Activated CD8-positive, alpha-beta memory T cell treated with anti-CD3 and anti-CD28 coated beads, Interleukin-2, amount 50 U/mL, for 4 hours (primary cell): ENCODE measurements around the gene COMTD1.

Source experiments
- DNase-seq: peaks from one replicate; pipeline ENCODE4 v3.0.0-alpha.2; 2020

COMTD1 gene

DNA sequence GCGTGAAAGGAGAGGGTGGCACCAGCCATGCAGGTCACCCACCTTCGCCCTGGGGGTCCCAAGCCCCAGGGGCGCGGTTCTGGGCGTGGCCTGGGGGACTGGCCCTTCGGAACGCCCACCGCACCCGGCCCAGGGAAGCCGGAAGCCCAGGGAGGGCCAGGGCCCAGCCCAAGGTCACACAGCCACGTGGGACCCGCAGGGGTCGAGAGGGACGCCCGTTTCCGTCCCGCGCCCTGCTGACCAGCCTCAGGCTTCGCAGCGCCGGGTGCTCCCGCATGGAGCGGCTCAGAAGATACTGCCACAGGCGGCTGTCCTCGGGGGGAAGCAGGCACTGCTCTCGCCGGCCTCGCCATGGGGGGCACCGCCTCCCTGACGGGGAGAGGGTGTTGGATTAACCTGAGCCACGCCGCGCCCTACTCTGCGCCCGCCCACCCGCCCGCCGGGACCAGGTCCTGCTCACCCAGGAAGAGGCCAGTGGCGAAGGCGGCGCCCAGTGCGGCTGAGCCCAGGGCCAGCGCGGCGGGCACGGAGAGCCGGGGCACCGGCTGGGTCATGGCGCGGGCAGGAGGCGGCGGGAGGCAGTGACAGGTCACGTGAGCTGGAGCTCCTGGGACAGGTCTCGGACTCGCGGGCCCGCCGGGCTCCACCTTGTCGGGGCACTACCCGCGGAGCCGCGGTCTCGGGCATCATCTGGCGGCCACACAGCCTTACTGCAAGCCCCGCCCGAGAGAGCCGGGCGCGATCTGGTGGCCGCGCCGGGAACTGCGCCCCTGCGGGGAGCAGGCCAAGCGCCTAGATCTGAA lies at the start of gene COMTD1:
Gene COMTD1, minus strand, starts transcription at position 583 of the 803 bp plus-strand sequence. Its CDS starts 29 bp downstream, at position 554.
- DNase-seq = peak; percentile 93

DNA sequence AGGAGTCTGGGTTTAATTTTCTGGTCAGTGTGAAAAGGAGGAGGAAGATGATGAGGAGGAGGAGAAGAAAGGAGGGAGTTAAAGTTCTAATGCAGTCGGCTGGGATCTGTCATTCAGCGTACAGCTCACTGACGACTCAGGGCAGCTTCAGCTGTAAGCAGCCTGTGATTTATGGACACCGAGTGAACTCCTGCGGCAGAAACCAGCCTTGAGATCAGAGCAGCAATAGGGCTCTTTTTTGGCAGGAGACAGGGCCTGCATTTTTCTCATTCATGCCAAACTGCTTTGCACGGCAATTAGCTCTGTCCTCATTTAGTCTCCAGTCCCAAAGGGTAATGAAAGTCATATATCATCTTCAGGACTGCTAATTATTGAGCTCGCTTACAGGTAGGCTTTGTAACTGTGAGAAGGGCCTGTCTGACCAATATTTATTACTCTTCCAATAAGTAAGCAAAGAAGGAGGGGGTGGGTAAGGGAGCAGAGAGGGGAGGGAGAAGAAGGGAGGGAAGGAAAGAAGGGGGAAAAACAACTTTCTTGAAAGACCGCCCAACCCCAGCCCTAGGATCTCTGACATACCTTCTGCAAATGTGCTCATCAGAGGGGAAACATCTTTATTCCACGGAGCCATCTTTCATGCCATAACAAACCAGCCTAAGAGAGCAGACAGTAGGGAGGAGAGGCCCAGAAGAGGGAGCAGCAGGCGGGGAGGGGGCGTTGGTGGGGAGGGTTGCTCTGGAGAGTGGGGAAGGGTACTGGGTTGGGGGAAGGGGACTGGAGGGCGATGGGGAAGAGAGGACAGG lies 48.1 kb upstream of the COMTD1 start:
- no peak for DNase-seq

DNA sequence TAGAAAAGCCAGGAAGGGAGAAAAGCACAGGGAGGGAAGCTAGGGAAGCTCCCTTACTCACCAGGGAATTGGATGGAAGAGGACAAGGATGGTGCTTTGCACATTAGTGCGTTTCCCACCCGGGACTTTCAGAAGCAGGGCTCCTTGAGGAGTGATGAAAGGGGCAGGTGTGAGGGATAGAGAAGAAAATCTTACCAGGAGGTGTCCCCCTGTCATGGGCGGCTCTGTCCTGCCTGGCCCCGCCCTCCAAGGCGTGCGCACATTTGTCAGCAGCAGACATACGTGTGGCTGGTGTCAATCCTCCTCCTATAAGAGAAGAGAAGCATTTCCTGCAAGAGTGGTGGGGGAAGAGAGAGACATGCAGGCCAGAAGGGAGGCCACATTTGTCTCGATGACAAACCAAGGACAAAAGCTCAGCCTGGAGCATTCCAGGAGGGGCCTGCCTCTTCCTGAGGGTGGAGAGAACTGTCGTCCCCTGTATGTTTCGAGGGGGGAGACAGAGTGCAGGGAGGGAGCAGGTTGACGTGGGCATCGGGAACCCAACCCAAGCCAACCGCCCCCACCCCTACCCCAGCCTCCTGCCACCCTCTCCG lies 47.4 kb upstream of the COMTD1 start:
- no peak for DNase-seq

DNA sequence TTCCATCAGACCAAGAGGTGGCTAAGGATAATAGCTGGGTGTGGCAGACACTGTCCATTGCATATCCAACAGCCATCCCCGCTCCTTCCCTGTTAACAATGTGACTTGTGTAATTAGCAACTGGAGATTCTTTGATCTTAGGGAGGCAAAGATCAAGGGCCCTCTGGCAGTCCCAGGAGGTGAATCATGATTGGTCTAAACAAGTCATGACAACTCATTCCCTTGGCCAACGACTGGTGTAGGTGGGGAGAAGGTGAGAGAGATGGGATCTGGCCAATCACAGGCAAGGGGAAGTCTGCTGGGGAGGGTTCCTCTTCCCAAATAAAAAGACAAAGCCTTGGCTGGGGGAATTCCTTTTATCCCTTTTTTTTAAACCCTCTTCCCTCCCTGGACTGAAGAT lies 46.2 kb upstream of the COMTD1 start:
- no peak for DNase-seq

DNA sequence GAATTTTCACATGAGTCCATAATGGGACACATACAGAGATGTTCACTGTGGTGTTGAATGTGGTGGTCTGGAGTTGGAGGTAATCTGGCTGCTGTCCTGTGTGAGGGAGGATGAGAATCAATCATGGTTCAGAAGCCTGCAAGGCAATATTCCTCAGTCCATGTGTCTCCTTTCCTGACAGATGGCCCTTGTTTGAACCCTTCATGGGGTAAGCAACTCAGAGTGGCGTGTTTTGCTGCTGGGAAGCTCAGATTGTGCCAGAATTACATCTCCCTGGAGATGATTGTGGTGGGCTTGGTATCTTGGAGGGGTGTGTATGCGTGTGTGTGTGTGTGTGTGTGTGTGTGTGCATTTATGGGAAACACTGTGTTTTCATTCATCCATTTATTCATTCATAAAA lies 44.5 kb upstream of the COMTD1 start:
- DNase-seq = no peak

DNA sequence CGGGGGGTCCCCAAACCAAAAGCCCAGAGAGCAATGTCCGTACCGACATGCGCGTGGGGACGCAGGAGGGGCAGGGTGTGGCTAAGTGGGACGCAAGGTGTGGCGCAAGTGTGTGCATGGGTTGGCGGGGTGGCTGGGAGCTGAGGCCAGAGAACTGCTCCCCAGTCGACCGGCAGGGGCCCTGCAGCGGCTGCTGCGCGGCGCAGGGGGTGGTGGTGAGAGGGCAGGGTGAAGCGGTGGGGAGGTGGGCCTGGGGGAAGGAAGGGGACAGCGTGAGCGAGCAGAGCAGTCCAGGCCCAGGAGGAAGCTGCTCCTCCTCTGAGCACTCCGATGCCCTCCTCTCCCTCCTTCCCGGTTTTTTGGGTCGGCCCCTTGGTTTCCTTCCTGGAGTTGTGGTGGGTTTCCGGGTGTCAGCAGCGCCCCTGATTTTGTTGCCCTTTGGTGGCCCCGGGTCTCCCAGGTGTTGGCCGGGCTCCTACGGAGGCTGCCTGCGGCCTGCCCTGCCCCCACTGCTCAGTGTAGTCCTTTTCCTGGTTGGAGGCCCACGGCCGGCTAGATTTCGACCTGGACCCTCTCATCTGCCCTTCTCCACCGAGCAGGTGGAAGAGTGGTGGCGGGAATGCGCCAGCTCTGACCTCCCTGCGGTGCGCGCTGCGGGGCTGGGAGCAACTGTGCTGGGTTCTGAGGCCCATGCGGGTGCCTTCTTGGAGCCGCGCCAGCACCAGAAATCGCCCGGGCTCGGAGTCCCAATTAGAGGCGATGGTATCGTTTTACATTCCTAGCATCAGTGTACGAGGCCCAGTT lies 40.5 kb upstream of the COMTD1 start:
- DNase-seq = no peak

DNA sequence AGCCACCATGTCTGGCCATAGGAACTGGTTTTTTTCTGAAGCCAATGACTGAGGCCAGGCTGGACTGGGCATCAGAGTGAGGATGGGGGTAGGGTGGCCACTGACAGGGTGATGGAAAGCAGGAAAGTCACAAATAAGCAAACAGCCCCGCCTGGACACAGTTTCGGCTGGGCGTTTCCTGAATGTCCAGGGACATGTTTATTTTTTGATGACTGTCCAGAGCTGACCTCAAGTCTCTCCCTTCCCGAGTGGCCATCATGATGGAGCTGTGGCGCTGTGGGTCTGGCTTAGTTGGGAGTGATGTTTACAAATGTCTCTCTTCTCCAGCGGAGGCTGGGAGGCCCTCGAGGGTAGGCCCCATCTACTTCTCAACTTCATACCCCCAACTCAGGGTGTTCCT lies 37.1 kb upstream of the COMTD1 start:
- DNase-seq = no peak

DNA sequence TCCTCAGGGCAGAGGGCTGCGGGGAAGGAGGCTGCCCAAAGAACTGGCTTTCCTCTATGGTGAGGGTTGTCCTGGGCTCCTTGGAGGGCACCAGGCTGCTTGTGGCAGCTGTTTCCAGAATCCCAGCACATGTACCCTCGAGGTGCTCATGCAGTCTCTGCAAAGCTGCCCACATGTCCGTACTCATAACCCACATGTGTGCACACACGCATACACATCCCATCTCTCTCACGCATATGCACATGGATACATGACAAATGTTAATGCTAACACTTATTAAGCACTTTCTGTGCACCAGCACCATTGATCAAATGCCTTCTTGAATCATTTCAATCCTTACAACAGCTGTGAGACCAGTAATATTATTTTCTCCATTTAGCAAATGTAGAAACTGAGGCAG lies 36.3 kb upstream of the COMTD1 start:
- DNase-seq = no peak

DNA sequence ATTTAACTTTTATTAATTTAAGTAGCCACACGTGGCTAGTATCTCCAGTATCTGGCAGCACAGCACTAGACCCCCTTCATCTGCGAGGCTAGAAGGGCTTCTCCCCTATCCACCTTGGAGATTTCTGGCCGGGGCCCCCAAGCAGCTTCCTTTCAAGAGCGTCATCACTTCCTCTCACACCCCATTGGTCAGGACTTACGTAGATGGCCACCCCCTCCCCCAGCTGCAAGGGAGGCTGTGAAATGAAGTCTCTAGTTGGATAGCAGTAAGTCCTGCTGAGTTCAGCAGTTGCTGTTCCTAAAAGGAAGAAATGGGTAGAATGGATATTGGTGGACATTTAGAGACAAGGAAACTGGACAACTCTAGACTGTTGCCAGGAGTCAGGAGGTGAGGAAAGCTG lies 33.8 kb upstream of the COMTD1 start:
- DNase-seq = no peak

DNA sequence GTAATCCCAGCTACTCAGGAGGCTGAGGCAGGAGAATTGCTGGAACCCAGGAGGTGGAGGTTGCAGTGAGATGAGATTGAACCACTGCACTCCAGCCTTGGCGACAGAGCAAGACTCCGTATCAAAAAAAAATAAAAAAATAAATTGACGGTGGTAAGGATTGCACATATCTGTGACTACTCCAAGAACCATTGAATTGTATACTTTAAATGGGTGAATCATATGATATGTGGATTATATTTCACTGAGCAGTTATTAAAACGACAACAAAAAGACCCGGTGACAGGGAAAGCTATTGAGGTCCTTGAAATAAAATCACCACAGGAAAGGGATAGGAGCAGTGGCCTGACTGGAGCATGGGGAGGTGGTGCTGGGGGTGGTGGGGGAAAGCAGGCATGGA lies 31.2 kb upstream of the COMTD1 start:
- DNase-seq = no peak

DNA sequence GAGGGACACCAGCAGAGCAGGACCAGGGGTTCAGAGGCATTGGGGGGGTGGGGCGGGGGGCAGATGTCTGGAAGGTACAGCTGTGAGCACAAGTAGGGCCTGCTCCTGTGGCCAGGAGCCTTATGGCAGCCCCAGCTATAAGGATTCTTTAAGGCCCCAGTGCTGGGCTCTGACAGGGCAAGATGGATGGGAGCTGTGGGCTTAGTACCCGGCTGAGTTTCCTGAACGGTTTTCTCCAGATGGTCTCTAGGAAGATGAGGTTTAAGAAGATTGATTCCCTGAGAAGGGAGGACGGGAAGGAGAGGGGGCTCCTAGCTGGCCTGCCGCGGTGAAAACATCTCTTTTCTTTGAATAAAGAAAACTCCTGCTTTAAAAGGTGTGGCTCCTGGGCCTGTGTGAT lies 30.1 kb upstream of the COMTD1 start:
- DNase-seq = no peak

DNA sequence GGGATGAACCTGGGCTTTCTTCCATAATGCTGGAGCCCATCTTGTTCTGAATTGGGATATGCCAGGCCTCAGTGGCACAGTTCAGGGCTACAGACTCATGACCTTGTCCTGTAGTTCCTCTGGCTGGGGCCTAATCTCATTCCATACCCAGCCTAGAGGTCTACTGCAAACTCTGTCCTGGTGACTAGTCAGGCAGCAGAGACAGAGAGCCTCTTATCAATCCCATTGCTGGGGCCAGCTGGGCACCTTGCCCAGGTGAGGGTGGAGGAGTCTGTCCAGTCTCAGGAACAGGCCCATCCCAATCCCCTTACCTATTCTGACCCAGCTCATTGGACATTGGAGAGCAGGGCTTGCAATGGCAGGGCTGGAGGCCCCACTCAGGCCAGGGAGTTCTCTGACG lies 28.0 kb upstream of the COMTD1 start:
- DNase-seq = no peak

DNA sequence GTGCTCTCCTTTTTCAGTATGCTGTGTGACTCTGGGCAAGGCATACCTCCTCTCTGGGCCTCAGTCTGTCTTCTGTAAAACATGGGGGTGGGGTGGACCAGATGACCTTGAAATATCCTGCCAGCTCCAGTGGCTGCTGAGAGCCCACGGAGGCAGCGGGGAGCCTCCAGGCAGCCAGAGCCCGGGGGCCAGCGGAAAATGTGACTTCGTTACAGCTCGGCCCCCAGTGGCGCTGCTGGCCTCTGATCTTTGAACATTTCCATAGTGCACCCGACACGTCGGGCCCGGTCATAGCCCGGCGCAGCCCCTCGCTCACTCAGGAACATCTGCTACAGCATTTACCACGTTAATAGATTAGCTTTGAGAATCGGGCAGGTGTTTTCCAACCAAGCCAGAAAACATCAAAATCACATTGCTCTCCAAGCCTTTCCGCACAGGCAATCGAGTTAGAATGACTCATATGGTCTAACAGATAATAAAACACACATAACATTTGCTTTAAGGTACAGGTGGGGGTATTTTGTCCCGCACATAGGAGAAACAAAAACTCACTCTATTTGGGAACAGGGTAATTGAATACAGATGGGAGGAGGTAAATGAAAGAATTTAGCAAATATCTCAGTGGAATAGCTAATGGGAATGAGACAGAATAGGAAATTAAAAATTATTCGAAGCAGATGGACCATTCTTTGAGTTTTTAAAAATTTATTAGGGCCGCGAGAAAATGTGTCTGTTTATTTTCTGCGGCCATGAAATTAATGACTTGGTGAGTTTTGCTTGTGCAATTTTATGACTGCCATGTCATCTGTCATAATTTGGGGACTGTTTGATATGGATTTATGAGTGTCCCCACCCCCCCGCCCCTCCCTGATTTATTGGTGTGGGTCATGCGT lies 26.3 kb upstream of the COMTD1 start:
- no peak for DNase-seq

DNA sequence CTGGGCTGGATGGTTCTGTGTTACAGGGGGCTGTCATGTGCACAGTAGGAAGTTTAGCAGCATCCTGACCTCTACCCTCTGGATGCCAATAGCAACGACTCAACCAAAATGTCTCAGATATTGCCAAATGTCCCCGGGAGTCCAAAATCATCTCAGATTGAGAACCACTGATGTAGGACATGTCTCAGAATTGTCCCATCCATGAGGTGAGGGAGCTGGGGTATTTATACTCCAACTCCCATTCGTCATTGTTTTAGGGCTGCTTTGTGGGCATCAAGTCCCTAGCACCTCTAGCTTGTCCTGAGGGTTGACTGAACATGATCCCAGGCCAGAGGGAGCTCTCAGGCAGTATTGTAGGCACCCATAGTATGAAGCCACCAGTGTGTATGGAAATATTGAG lies 25.2 kb upstream of the COMTD1 start:
- DNase-seq = no peak

DNA sequence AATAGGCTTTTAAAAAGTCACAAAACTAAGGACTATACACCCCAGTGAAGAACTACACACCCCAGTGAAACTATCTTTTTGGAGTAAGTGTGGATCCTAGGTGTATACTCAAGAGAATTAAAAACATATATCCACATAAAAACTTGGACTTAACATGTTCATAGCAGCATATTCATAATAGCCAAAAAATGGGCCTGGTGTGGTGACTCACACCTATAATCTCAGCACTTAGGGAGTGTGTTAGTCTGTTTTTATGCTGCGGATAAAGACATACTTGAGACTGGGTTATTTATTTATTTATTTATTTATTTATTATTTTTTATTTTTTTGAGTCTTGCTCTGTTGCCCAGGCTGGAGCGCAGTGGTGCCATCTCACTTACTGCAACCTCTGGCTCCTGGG lies 19.0 kb upstream of the COMTD1 start:
- no peak for DNase-seq

DNA sequence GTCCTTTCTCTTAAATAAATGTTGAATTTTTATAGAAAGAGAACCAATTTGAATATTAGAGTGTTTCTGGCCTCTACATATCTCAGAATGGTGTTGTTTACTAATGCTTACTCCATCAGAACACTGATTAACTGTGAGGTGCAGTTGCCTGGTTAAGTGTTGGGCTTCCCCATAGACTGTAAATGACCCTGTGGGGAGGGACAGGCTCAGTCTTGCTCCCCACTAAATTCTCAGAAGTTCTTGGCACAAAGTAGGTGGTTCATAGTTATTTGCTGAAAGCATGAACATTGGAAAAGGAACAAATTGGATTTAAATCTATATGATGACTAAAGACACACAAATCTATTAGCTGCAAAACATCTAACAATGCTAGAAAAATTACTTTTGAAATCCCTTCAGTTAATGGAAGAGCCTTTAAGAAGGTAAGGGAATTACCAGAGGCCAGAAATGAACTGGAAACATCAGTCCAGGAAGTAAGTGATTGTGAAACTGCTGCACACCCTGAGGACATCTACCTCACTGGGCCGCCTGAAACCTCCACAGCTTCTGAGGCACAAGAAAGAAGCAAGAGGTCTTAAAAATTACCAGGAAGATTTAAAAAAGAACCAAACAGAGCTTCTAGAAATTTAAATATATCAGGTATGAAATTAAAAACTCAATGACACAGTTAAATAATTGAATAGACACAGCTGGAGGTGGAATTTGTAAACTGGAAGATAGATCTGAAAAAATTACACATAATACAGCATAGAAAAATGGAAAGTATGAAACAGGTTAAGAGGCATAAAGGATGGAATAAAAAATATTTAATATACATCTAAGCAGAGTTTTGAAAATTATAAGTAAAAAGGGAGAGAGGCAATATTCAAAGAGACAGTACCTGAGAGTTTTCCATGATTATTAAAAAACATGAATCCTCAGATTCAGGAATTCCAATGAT lies 17.8 kb upstream of the COMTD1 start:
- DNase-seq = no peak

DNA sequence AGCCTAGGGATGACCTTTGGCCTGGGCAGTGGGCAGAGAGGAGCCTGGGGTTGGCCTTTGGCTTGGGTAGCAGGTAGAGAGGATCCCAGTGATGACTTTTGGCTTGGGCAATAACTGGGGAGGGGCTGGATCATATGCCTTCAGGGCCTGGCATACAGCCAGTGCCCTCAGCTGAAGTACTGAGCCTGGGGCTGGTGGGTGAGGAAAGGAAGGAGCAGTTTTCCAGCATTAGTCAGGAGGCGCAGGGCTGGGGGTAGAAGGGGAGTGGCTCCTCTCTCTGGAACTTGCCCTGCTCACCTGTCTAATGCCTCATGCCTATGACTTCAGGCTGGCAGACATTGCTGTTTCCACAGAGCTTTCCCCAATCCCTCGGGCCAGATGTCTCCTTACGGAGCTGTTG lies 15.2 kb upstream of the COMTD1 start:
- DNase-seq = no peak

DNA sequence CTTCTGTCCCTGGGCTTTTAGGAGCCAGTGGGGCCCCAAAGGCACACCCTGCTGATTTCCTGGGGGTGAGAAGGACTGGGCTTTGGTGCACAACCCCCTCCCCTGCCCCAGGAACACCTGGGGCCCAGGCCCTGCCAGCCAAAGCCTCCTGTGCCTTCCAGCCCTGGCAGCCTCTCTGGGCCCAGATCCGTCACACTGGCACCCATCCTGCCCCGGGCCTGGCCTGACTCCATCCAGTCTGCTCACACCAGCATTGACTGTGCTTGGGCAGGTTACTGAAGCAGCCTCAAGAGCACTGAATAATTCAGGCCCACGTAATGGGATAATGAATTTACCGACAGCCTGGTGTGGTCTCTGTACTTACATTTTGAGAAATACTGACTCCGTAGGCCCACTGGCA lies 12.0 kb upstream of the COMTD1 start:
- no peak for DNase-seq

DNA sequence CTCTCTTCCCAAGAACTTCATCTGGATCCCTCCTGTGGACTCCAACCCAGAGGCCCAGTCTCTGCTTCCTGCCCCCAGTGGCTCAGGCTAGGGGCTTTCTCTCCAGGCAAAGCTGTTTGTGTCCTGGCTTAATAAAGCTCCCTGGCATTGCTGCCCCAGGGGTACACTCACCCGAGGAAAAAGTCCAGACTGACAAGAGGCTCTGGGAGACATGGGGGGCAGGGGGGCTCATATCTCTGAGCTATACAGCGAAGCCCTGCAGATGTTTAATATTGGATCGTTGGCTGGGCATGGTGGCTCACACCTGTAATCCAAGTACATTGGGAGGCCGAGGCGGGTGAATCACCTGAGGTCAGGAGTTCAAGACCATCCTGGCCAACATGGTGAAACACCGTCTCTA lies 10.7 kb upstream of the COMTD1 start:
- no peak for DNase-seq

DNA sequence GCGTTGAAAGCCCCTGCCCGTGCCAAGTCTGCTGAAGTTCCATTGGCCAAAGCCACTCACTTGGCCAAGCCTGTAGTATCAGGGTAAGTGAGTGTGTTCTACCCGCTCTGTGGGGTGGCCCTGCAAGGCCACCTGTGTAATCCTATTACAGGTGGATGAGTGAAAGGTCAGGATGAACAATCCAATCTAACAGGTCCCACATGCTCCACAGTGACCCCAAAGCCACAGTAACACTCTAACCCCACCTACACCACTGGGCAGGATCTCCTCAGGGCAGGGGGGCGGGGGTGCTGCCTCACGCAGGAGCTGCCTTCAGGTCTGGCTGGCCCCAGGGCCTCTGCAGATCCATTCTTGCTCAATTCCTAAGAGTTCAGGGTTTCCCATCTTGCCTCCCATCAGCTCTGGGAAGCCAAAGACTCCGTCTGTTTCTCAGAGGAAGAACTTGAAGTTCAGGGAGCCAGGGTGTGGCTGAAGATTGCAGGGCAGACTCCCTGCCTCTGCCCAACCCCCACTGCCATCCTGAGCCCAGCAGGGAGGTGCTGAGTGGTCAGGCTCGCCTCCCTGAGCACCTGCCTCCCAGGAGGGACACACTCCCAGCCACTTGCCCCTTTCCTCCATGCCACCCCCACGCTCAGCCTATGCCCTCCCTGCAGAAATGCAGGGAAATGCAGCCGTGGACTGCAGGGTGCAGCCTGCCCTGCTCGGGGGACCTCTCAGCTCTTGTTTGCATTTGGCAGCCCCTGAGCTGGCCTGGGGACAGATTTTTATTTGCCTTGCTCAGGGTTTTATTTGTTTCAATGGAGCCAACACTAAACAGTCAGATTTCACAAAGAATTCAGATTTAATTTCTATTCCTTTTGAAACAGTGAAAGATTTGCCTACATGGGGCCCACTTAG lies 9.8 kb upstream of the COMTD1 start:
- DNase-seq = no peak
